NCI-H1436 treated with DMSO at 0.1 percent for 48 hours (cell line): Measurements from ENCODE around the gene CDC42BPG.
A peak's percentile ranks its signal among the peaks of the same experiment; 100 is the strongest.

Source experiments
- DNase-seq: peaks from one replicate; lab custom pipeline; 2025; lab: John Stamatoyannopoulos, UW

CDC42BPG gene

DNA sequence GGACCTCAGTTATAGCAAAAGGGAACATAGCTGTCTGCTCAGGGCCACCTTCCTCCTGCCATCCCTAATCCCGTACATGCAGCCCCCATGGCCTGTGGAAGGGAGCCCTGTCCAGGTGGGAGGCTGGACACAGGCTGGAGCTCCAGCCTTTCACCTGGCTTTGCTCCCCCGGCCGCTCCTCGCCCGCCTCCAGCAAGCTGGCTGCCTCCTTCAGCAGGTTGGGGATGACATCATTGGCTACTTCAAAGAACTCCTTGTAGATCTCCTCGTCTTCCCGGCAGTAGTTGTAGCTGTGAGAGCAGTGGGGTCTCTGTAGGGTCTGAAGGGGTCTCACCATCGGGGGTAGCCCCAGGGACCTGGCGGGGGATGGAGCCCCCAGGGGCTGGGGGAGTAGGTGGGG is 39.0 kb downstream of the CDC42BPG start:
- no peak for DNase-seq

GRCh38 chr11:64804346-64805210 is 39.9 kb downstream of the CDC42BPG start:
- DNase-seq, result no peak

- DNase-seq, result no peak
These were observed 40.6 kb downstream of the CDC42BPG start for GRCh38 chr11:64803846-64804345.

- peak; percentile 12 for DNase-seq
These were observed 41.2 kb downstream of the CDC42BPG start, which contains the start of gene MAP4K2 for GRCh38 chr11:64803158-64803845. MAP4K2 (minus strand) TSS chr11:64803214; CDS start chr11:64803149, 65 bp downstream.

- no peak for DNase-seq
These were observed 41.9 kb downstream of the CDC42BPG start for GRCh38 chr11:64802370-64803157.

- DNase-seq, result no peak
These were observed 42.7 kb downstream of the CDC42BPG start for GRCh38 chr11:64801561-64802369.

DNA sequence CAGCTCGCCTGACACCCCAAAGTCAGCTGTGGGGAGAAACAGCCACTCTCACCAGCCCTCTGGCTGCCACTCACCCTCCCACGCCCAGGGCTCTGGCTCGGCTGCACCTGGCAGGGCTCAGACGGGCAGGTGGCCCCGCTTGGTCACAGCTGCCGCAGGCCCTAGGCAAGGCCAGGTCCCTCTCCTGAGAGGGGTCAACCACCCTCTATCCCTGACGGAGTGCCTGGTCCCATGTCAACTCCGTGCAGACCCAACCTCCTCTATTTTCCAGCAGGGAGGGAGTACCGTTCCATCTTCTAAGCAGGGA is 43.3 kb downstream of the CDC42BPG start:
- no peak for DNase-seq

GRCh38 chr11:64800303-64801157 is 43.9 kb downstream of the CDC42BPG start:
- no peak for DNase-seq

DNA sequence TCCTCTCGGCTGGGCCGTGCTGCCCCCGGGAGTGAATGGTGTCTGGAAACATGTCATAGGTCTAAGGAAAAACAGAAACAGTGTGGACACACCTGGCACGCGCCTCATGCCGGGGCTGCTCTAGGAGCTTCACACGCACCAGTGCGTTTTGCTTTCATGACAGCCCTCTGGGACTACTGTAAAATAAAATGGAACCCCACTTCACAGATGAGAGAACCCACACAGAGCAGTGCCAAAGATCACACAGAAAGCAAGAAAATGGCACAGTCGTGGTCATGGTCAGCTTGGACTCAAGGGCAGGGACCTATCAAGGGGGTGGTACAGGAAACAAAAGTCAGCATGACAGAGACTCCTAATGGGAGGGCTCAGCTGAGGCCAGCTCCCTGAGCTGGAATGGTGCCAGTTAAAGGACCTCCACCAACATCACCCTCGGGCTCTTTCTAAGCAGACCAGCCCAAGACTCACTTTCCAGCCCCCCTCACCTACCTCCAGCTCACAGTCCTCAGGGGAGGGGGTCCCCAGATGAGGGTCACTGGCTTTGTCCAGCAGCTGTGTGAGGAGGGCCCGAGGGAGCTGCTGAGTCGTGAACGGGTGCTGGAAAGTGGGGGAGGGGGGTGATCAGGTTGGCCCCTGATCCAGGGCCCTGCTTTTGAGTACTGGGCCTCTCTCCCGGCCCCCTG is 44.7 kb downstream of the CDC42BPG start:
- DNase-seq, result no peak

- no peak for DNase-seq
These were observed 45.2 kb downstream of the CDC42BPG start for GRCh38 chr11:64799256-64799622.

DNA sequence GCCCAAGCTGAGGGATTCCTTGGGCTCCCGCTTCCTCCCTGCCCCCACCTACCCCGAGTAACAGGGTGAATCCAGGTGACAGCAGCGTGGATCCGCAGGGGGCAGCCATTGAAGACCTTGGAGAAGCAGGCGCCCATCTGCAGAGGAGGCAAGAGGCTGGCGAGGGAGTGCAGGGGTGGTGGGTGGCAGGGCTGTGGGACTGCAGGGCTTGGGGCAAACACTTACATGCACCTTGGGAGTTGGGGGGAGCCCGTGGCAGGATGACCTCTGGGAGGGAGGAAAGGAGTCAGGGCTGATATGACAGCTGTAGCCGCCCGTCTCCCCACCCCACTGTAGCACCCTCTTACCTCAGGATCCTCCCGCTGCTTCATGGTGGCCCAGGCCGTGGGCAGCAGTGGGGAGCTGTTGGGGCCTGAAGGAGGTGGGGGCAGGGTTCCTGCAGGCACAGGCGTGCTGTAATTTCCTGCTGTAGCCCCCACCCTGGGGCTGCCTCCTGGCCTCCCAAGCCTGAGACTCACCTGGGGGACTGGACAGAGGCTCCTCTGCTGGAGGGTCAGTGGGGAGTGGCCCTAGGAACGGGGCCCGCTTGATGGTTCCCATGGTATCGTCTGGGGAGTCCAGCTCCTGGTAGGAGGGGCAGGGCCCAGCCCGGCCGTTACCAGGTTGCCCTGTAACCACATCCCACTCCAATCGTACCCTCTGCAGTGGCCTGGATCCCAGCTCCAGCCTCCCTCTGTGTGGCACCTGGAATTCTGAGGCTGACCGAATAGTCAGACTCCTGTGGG is 47.5 kb downstream of the CDC42BPG start:
- no peak for DNase-seq

- DNase-seq, result no peak
These were observed 48.3 kb downstream of the CDC42BPG start for GRCh38 chr11:64796047-64796756.

DNA sequence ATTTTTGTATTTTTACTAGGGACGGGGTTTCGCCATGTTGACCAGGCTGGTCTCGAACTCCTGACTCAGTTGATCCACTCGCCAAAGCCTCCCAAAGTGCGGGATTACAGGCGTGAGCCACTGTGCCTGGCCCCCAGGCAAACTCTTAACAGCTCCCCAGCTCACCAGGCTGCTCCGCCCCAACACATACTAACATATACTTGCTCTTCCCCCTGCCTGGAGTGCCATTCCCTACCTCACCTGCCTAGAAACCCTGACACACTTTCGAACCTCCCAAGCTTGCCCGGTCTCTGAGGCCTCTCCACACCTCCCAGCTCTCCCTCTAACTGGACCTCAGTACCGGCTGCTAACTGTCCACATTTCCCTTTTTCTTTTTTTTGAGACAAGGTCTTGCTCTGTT is 49.9 kb downstream of the CDC42BPG start:
- no peak for DNase-seq

DNA sequence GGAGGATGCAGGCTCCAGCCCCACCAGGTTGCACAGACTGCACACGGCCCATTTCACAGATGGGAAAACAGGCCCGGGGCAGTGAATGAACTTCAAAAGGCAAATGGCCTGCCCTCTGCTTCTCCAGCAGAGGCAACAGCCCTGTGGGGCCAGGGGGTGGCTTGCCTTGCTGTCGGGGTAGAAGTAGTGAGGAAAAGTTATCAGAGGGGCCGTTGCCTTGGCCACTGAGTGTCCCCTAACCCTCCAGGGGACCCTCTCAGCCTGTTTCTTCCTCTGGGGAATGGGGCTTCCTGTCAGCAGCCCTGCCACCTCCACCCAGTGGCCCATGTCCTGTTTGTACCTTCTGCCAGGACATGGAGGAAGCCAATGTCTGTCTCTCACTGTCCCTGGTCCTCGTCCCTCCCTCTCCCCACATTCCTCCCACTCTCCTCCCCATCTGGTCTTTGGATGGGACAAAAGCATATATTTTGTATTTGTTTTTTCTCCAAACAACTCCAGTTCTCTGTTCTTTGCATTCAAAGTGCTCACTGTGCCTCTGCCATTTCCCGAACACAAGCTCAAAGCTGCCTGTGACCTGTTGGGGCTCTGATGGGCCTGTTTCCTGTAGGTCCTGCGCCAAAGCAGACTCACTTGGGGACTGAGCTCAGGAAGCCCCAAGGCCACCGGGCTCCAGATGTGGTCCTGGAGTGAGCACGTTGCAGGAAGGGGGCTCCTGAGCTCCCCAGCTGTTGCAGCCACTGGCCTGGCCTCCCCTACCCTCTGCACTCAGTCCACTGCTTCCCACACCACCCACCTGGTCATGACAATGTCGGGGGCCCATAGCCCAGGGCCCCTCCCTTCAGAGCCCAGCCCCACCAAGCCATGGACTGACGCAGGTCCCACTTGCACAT is 50.9 kb downstream of the CDC42BPG start:
- no peak for DNase-seq

DNA sequence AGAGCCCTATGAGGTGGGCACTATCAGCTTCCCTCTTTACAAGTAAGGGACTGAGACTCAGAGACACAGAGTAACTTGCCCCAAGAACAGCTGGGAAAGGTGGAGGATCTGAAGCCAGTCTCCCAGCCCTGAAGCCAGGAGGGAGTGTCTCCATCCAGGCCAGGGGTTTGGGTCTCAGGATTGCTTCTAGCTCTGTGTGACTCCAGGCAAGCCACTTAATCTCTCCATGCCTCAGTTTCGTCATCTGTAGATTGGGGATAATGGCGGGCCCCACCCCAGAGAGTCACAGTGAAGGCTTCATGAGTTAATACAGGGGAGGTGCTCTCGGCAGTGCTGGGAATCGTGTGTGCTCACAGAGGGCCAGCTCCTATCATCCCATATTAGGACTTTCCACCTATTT is 52.0 kb downstream of the CDC42BPG start:
- DNase-seq, result no peak

DNA sequence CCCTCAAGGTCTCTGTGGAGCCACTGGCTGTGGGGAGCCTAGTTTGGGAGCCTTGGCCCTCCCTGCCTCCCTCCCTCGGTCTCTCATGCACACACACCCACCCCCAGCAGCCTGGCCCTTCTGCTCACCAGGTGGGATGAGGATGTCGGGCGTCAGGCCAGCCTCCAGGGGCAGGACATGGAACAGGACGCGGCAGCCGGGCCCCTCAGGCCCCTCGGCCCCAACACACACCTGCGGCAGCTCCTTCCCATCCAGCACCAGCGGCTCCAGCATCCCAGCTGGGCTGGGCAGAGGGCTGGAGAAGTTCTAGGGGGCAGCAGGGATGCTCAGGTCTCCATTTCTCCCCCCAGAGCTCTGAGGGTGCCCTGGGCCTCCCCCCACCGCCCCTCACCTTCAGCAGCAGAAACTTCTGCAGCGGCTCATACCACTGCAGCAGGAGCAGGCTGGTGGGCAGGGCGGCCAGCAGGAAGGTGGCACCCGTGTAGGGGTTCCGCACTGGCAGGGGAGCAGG is 52.6 kb downstream of the CDC42BPG start:
- no peak for DNase-seq
